Stimulated activated CD8-positive, alpha-beta memory T cell treated with anti-CD3 and anti-CD28 coated beads, Interleukin-4, amount 100 ng/mL, for 24 hours (primary cell): ENCODE data around the gene FCRL3.

Experiments used
- DNase-seq: peaks from one replicate; pipeline ENCODE4 v3.0.0-alpha.2; 2020; ENCODE audit warnings: low read depth

Gene FCRL3

GRCh38 chr1:157682710-157683437 lies 17.7 kb downstream of the FCRL3 start:
- DNase-seq = no peak

- no peak for DNase-seq
Measured at GRCh38 chr1:157678721-157679120, 21.8 kb downstream of the FCRL3 start.

- no peak for DNase-seq
Measured at GRCh38 chr1:157673008-157673407, 27.6 kb downstream of the FCRL3 start.

- DNase-seq = no peak
Measured at GRCh38 chr1:157671895-157672294, 28.7 kb downstream of the FCRL3 start.

GRCh38 chr1:157659576-157660247 lies 40.9 kb downstream of the FCRL3 start:
- no peak for DNase-seq

GRCh38 chr1:157658571-157658970 lies 42.0 kb downstream of the FCRL3 start:
- DNase-seq = no peak

DNA sequence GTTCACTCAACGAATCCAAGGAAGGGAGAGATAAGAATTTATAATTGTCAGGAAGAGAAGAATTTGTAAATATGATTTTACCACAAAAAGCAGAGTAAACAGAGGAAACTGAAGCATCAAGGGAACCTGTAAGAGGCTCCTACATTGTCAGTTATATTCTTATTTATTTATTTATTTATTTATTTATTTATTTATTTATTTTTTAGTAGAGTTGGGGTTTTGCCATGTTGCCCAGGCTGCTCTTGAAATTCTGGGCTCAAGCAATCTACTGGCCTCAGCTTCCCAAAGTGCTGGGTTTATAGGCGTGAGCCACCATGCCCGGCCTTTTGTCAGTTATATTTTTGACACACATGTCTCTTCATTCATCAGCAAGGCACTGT lies 47.1 kb downstream of the FCRL3 start:
- DNase-seq = no peak

DNA sequence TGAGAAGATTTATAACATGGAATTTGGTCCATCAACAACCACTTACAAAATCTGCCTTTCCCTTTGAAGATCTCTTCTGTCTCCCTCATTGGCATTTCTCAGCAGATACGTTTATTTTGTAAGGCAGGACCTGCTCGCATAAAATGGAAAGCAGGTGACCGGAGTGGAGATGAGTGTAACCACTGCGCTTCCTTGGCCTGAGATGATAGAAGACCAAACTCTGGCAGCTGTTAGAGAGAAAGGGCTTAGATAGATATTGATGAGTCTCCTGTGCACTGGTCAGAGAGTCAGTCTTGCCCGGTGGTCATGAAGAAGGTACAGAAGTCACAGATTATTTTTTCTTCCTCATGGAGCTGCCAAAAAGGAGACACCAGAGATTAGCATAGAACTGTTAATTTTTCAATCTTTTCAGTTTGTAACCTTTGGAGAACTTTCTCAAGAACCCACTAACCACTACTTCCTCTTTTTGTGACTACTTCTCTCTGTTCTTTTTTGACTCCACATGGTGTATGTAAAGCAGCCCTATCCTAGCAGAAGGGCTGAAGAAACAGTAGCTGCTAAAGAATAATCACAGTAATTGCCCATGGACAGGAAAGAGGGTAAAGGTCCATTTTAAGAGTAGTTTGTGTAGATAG lies 47.6 kb downstream of the FCRL3 start:
- no peak for DNase-seq

- no peak for DNase-seq
Measured at GRCh38 chr1:157648317-157648716, 52.3 kb downstream of the FCRL3 start.

DNA sequence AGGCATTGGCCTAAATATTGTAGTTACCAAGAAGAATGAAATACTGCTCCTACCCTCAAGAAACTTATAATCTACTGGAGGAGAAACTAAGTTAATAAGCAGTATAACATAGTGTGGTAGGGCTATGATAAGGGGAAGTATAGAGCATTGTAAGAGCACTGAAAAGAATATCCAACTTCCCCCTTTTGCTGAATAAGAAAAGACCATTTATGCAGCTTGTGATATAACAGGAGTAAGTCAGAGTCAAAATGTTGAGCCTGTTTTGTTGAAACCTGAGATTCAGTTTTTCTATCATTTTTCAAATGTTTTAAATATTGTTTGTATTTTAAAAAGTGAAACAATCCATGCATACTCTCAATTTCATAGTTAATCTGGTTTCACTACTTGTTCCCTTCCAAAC lies 54.4 kb downstream of the FCRL3 start:
- DNase-seq = no peak

GRCh38 chr1:157641177-157641576 lies 59.4 kb downstream of the FCRL3 start:
- no peak for DNase-seq

DNA sequence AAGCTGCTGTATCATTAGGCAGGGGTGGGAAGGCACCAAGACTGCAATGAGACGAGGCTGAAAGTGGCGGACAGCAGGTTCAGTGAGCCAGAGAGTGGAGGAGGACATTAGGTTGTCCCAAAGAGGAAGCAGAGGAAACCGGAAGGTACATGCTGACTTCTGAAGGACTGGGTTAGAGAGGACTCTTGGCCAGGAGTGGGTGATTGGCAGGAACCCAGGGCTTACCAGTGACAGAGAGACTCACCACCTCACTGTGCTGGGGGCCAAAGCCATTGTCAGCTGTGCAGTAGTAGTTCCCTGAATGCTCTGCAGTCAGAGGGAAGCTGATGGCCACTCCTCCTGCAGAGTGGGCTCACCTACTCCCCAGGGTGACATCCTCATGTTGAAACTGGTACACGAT lies 60.8 kb downstream of the FCRL3 start:
- no peak for DNase-seq

GRCh38 chr1:157628773-157629172 lies 71.8 kb downstream of the FCRL3 start:
- no peak for DNase-seq
